Epithelial cell of esophagus (primary cell): ENCODE data around the gene ZAP70.

ENCODE experiments used
- DNase-seq: peaks from one replicate; pipeline ENCODE4 v3.0.0; 2010; ENCODE audit warnings: low read depth
- H3K4me3 ChIP-seq: 2 replicates; pipeline ENCODE4 v1.5.1; 2011; ENCODE audit warnings: mild to moderate bottlenecking, low read length, control low read depth
- CTCF ChIP-seq: IDR thresholded peaks from 2 replicates; pipeline ENCODE4 v1.5.1; 2011; ENCODE audit warnings: low read depth, mild to moderate bottlenecking, low read length, control low read depth, inconsistent platforms; ENCODE audit not compliant: insufficient read depth; ENCODE audit errors: missing control alignments

The ZAP70 gene

DNA sequence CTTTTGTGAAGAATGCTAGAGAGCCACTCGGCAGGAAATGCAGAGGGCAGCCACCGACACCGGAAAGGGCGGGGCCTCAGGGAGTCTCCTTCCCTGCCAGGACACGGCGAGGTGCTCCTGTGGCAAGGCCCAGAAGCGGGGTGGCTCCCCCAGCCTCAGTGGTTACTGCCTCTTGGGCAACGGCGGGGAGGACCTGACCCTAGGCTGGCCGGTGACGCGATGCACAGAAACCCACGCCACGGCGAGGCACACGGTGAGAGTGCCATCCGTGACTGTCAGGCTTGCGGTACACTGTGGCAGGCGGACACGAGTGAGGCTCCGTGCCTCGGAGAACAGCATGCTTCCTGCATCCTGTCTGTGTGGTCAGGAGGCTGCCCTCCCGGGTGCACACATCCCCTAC is 47.8 kb downstream of the ZAP70 start:
- DNase-seq = no peak
- no peak for TF ChIP-seq CTCF
- H3K4me3 ChIP-seq = no peak overlapping the region

- no peak for TF ChIP-seq CTCF
- no peak overlapping the region for H3K4me3 ChIP-seq
- DNase-seq = no peak
Measured at GRCh38 chr2:97763176-97763845, 49.9 kb downstream of the ZAP70 start.

DNA sequence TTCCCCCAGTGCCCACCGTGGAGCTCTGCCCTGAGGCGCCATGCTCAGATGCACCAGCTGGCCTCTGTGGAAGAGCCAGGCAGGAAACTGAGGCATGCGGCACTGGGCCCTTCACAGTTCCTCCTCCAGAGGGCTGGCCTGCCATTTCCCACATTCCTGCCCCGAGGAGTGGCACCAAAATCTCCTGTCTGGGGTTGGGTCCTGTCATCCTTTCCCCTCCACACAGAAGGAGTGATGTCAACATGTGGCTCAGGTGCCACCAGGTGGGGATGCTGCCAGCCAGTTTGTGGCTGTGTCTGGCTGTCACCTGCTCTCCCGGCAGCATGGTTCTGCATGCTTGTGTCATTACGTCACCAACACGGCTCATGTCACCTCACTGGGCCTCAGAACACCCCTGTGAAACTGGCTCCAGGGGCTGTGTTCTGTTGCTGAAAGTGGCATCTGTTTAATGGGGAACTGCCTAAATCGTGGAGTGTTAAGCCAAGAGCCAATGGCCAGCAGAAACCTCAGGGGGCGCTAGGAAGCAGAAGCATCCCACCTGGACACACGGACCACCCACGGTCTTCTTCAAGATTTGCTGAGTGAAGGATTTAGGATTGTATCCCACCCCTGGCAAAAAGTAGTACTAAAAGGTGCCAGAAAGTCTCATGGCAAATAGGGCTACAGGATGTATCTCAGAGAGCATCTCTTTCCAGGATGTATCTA is 51.3 kb downstream of the ZAP70 start:
- TF ChIP-seq CTCF = no peak
- no peak for DNase-seq
- no peak overlapping the region for H3K4me3 ChIP-seq

GRCh38 chr2:97765933-97766332 is 52.6 kb downstream of the ZAP70 start:
- DNase-seq = no peak
- TF ChIP-seq CTCF = no peak
- H3K4me3 ChIP-seq = no peak overlapping the region

DNA sequence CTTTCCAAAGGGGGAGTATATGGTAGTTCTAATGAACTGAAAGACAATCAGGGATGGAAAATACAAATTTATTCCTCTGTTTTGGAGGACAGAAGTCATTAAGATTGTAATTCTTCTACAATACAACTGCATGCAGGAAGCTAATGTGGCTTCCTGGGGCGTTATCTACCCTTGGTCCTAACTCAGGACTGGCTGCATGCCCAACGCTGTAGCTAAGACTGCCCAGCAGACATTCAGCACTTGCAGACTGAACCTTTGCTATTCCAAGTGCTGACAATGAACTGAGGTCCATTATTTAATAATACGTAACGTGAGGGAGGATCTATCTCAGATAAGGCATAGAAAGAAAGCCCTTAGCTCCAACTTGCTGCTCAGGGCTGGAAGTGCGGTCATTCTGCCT is 53.2 kb downstream of the ZAP70 start:
- no peak for TF ChIP-seq CTCF
- H3K4me3 ChIP-seq = no peak overlapping the region
- DNase-seq = no peak

DNA sequence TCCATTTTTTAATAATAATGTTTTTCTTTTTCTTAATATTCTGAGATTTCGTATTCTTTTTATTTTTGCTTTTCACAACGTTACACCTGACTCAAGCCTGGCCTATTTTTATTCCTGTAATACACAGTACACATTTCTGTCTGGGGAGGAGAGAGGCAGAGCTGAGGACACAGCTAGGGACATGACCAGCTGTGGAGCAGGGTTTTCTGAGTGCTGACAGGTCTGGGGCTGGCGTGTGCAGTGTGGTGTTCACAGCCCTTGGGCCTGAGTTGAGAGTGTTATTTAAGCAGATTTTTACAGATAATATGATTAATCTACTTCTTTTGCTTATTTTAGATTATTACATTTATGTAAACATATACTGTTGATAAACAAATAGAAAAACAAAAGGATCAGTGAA is 55.9 kb downstream of the ZAP70 start:
- no peak overlapping the region for H3K4me3 ChIP-seq
- no peak for TF ChIP-seq CTCF
- no peak for DNase-seq

DNA sequence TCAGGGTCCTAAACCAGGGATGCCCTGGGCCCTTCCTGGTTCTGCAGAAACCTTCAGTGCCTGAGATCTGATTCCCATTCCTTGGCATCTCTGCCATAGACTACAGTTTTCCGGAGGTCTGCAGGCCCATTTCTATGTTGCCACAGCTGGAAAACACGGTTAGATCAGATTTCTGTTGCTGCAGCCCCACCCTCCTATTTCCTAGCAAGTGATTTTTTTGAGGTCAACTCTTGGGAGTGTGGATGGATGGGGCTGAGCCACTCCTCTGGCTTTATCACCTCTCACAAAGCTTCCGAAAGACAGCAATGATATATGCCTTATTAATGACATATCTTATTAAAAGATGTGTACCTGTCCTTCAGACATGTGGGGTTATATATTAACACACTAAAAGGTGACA is 56.3 kb downstream of the ZAP70 start:
- H3K4me3 ChIP-seq = no peak overlapping the region
- no peak for TF ChIP-seq CTCF
- DNase-seq = no peak
